A673 (cell line): ENCODE data around the gene VAV3. TPM values are rescaled to one million over a fixed set of nuclear protein-coding genes. Genes with fewer than 3 reads are reported as not detected.

Experiments used
- Bru-seq: library from RNA; stranded (reverse); fragments of 400-500 nt; gene quantifications from one replicate; lab custom pipeline; 2021; lab: Mats Ljungman, UMichigan
- BruChase-seq, 2 experiments: library from RNA; stranded (reverse); fragments of 400-500 nt; gene quantifications; one replicate each; lab custom pipeline; 2021; lab: Mats Ljungman, UMichigan
- BruUV-seq: library from RNA; stranded (reverse); fragments of 400-500 nt; replicated peaks from 2 replicates; lab custom pipeline; 2021; lab: Mats Ljungman, UMichigan
- CTCF ChIA-PET: fragments of 300-600 bp; sonication (Branson Sonifier 250); formaldehyde crosslinking; loops from one replicate; lab custom pipeline; 2022; ENCODE audit warnings: antibody characterized with exemption; lab: Charles Lee
- POLR2A ChIA-PET: fragments of 300-600 bp; sonication (Branson Sonifier 250); formaldehyde crosslinking; loops from one replicate; lab custom pipeline; 2022; ENCODE audit warnings: antibody characterized with exemption; ENCODE audit not compliant: low non-redundant PET; lab: Charles Lee
- DNase-seq: peaks from one replicate; pipeline ENCODE4 v3.0.0-alpha.2; 2015; ENCODE audit warnings: low spot score
- H3K27ac ChIP-seq: fragments of 200-600 bp; sonication (generic); 2 replicates; pipeline ENCODE4 v1.5.1; 2016; ENCODE audit warnings: mixed run types, low read depth, mild to moderate bottlenecking, mixed read lengths, antibody characterized with exemption, low read length; ENCODE audit not compliant: poor library complexity, severe bottlenecking
- H3K27me3 ChIP-seq: fragments of 200-600 bp; sonication (generic); replicated peaks from 2 replicates; pipeline ENCODE4 v1.6.1; 2017; ENCODE audit warnings: mixed run types, low read depth, mild to moderate bottlenecking, mixed read lengths, antibody characterized with exemption, low read length; ENCODE audit not compliant: insufficient read depth, poor library complexity
- H3K36me3 ChIP-seq: fragments of 200-600 bp; sonication (generic); 2 replicates; pipeline ENCODE4 v1.6.1; 2016; ENCODE audit warnings: mixed run types, mild to moderate bottlenecking, mixed read lengths, antibody characterized with exemption, low read length; ENCODE audit not compliant: insufficient read depth, poor library complexity, severe bottlenecking
- H3K4me1 ChIP-seq: fragments of 200-600 bp; sonication (generic); 2 replicates; pipeline ENCODE4 v1.6.1; 2017; ENCODE audit warnings: mixed run types, mild to moderate bottlenecking, mixed read lengths, antibody characterized with exemption, low read length; ENCODE audit not compliant: insufficient read depth, poor library complexity, severe bottlenecking
- H3K4me3 ChIP-seq: fragments of 200-600 bp; sonication (generic); 2 replicates; pipeline ENCODE4 v1.5.1; 2016; ENCODE audit warnings: low read depth, mixed run types, mild to moderate bottlenecking, mixed read lengths, low read length; ENCODE audit not compliant: poor library complexity, severe bottlenecking
- H3K9me3 ChIP-seq: fragments of 200-600 bp; sonication (generic); 2 replicates; pipeline ENCODE4 v1.6.1; 2016; ENCODE audit warnings: mixed run types, low read depth, mild to moderate bottlenecking, mixed read lengths, antibody characterized with exemption, low read length; ENCODE audit not compliant: poor library complexity, severe bottlenecking
- CTCF ChIP-seq: fragments of 300-800, 200-600 bp; sonication (generic); conservative IDR thresholded peaks from 2 replicates; pipeline ENCODE4 v1.5.1; 2017; ENCODE audit warnings: low read depth, mild to moderate bottlenecking, antibody characterized with exemption, low read length, moderate library complexity, mixed read lengths
- EZH2 ChIP-seq: fragments of 200-600 bp; sonication (generic); IDR thresholded peaks from 2 replicates; pipeline ENCODE4 v1.6.1; 2017; ENCODE audit warnings: borderline replicate concordance, low read depth, mild to moderate bottlenecking, mixed read lengths, antibody characterized with exemption, low read length; ENCODE audit not compliant: poor library complexity, severe bottlenecking
- intact Hi-C: fragments of 100-400 bp; cut with micrococcal nuclease; formaldehyde crosslinking; loops from one replicate; pipeline ENCODE4 v1.10.0; 2022; ENCODE audit not compliant: unreplicated experiment
- long read RNA-seq: library from polyadenylated mRNA; stranded (forward); transcript quantifications from one replicate; pipeline ENCODE4 v2.0.0, GENCODE V29; 2022
- total RNA-seq: library from RNA; stranded (reverse); gene quantifications from 2 replicates; pipeline ENCODE4 v1.2.3, GENCODE V29; 2021

VAV3 gene
- total RNA-seq: 0.30 and 0.44 TPM in 2 replicates
- percentile 20 among the genes with signal in this experiment for Bru-seq, nascent RNA
- percentile 16 among the genes with signal in this experiment for BruChase-seq, experiment 1, labeled RNA remaining after a 2-hour chase
- percentile 11 among the genes with signal in this experiment for BruChase-seq, experiment 2, labeled RNA remaining after a 6-hour chase
- long read RNA-seq, partial matches to known transcripts: 0 of 5 reads
- long read RNA-seq, other reads (novel, unspliced or antisense): 4 of 5 reads

- H3K27me3 ChIP-seq: peaks cover 51% of the 10 kb centered on the region
- H3K36me3 ChIP-seq: no peaks in the 10 kb centered on the region
- intact Hi-C loops: loop anchor here (10.0 kb wide), 2 partner anchors 151 to 181 kb away; no protein-coding TSS in a partner anchor
- H3K4me1 ChIP-seq: peaks cover 16% of the 10 kb centered on the region
- H3K27ac ChIP-seq: no peak within 1 kb of the TSS
- H3K9me3 ChIP-seq: no peaks in the 10 kb centered on the region
- ChIA-PET CTCF (interaction anchor here (1.1 kb wide), 1 partner anchor 182 kb away, joined by 3 read pairs; no protein-coding TSS in a partner anchor), POLR2A (no interaction called here)
- no TSS peak for BruUV-seq
- DNase-seq: peak; percentile 65
- TF ChIP-seq CTCF (0 out of 2 replicates have a peak, but pooled peaks have one; percentile 20), EZH2 (peak; percentile 50)
- H3K4me3 ChIP-seq: peak within 1 kb of the TSS; percentile 46
These were observed at the start of gene VAV3 for GRCh38 chr1:107965110-107965991. Gene VAV3 (minus strand): TSS chr1:107965180. CDS start chr1:107964869, 311 bp downstream.

- no peaks in the 10 kb centered on the region for H3K36me3 ChIP-seq
- H3K4me3 ChIP-seq: no peak overlapping the region
- H3K27me3 ChIP-seq: no peaks in the 10 kb centered on the region
- no peaks in the 10 kb centered on the region for H3K4me1 ChIP-seq
- no peak for DNase-seq
- TF ChIP-seq CTCF (no peak), EZH2 (no peak)
- ChIA-PET CTCF (no interaction called here), POLR2A (no interaction called here)
- no peaks in the 10 kb centered on the region for H3K9me3 ChIP-seq
- no TSS peak for BruUV-seq
- intact Hi-C loops: no loop called here
- no peak overlapping the region for H3K27ac ChIP-seq
These were observed 47.6 kb upstream of the VAV3 start for GRCh38 chr1:108012553-108012952.

GRCh38 chr1:108011295-108011694, 46.3 kb upstream of the VAV3 start:
- no peaks in the 10 kb centered on the region for H3K36me3 ChIP-seq
- CTCF ChIA-PET: no interaction called here

More at GRCh38 chr1:108011295-108011694, 46.3 kb upstream of the VAV3 start:
- intact Hi-C loops: no loop called here
- no peak overlapping the region for H3K4me3 ChIP-seq
- H3K27ac ChIP-seq: no peak overlapping the region
- H3K4me1 ChIP-seq: no peaks in the 10 kb centered on the region
- no peaks in the 10 kb centered on the region for H3K9me3 ChIP-seq
- DNase-seq: no peak
- H3K27me3 ChIP-seq: no peaks in the 10 kb centered on the region
- TF ChIP-seq EZH2 (no peak), CTCF (no peak)
- no TSS peak for BruUV-seq
- POLR2A ChIA-PET: no interaction called here
